HG02852 (cell line): ENCODE measurements around the gene GNA12.
"Not testable (repeated sequence)": the region's sequence is repeated elsewhere in the genome, so short reads cannot be mapped to it uniquely, and the experiment has no call there.

Source experiments
- ATAC-seq: cut with Tn5 transposase; IDR thresholded peaks from one replicate; pipeline ENCODE4 v1.9.1; 2021; ENCODE audit warnings: mild to moderate bottlenecking, moderate library complexity; ENCODE audit not compliant: unreplicated experiment

The GNA12 gene

GRCh38 chr7:2701424-2701823, 142.7 kb downstream of the GNA12 start:
- ATAC-seq: no peak

DNA sequence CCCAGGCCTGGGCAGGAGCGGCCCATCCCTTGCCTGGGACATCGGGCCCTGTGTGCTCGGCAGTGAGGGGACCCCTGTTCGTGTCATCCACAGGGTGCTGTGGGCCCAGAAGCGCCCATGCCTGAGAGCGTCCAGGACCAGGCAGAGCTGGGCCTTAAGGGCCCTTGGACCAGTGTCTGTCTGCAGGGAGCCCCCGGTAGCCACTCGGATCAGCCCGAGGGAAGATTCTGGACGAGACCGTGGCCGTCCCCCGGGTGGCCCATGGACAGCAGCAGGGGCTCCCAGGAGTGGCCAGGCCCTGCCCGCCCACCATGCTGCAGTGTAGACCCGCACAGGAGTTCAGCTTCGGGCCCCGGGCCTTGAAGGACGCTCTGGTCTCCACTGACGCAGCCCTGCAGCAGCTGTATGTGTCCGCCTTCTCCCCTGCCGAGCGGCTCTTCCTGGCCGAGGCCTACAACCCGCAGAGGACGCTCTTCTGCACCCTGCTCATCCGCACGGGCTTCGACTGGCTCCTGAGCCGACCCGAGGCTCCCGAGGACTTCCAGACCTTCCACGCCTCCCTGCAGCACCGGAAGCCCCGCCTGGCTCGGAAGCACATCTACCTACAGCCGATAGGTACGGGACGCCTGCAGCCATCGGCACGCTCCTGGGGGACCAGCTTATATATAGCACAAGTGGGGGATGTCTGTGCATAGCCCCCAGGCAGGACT, 143.8 kb downstream of the GNA12 start:
- no peak for ATAC-seq

GRCh38 chr7:2699289-2699620, 144.9 kb downstream of the GNA12 start:
- ATAC-seq: no peak

DNA sequence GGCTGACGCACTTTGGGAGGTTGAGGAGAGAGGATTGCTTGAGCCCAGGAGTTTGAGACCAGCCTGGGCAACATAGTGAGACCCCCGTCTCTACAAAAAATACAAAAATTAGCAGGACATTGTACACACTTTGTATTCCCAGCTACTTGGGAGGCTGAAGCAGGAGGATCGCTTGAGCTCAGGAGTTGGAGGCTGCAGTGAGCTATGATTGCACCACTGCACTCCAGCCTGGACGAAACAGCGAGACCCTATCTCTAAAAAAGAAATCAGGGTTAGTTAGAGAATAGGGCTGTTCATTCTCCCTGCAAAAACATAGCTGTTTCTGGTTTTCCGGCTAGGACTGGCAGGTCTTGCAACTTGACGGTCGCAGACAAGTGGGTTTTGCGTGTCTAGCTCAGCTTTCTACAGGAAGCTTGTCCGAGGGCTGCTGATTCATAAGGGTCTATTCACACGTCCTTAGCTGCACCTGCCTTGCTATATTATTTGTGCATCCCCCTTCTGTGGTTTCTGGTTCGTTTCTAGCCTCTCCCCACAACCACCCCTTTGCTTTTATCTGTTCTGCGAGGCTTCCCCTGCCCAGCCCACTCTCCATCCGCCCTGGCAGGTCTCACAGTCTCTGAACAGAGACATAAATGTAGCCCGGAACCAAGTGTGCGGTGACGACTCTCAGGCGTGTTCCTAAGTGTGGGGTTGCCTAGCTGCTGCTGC, 145.4 kb downstream of the GNA12 start:
- peak; percentile 96 for ATAC-seq

DNA sequence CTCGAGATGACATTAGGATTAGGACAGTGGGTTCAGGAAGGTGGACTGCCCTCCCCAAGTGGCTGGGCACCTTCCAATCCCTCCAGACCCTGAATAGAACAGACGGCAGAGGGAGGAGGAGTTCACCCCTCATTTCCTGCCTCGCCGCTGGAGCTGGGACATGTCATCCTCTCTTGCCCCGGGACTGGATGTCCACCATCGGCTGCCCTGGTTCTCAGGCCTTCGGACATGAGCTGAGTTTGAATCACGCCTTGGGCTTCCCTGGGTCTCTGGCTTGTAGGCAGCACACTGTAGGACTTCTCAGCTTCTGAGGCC, 150.0 kb downstream of the GNA12 start:
- not testable (repeated sequence) for ATAC-seq

- ATAC-seq: not testable (repeated sequence)
Observed at GRCh38 chr7:2693420-2694121, 150.5 kb downstream of the GNA12 start.

- ATAC-seq: no peak
Observed at GRCh38 chr7:2692543-2692942, 151.6 kb downstream of the GNA12 start.

DNA sequence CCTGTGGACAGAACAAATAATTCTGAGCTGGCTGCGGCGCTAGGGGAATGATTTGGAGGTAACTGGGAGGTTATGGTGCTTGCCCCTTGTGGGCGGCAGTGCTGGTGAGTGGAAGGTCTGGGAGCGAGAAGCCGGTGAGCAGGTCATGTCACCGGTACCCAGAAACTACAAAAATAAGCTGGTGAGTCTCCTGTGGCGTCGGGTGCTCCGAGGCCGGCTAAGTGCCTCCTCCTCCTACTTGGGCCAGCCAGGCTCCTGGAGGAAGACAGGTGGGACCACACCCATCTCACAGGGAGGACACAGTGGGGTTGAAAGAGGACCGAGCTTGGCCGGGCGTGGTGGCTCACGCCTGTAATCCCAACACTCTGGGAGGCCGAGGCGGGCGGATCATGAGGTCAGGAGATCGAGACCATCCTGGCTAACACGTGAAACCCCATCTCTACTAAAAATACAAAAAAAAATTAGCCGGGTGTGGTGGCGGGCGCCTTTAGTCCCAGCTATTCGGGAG, 152.1 kb downstream of the GNA12 start:
- not testable (repeated sequence) for ATAC-seq

GRCh38 chr7:2691011-2691707, 152.9 kb downstream of the GNA12 start:
- ATAC-seq: no peak

DNA sequence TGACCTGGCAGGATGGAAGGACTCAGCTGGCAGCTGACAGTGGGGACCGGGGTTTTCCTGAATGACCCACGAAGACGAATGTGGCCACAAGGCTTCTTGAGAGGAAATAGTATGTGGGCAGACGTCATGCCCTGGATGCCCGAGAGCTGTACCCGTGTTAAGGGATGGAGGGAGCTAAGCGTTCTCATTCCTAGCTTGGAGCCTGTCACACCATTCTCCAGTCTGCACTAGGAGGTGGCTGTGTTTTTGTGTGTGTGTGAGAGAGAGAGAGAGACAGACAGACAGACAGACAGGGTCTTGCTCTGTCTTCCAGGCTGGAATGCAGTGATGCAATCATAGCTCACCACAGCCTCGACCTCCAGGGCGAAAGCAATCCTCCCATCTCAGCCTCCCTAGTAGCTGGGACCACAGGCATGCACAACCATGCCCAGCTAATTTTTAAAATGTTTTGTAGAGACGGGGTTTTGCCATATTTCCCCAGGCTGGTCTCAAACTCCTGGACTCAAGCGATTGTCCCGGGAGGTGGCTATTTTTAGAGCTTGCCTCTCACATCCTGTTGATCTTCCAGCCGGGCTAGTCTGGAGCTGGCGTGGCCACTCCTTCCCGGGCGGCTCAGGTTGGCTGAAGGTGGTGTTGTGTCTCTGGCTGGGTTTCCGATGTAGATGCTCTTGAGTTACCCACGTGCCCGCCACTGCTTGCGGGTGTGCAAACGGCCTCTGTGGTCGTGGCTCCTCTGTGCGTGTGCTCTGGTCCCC, 154.0 kb downstream of the GNA12 start:
- no peak for ATAC-seq

DNA sequence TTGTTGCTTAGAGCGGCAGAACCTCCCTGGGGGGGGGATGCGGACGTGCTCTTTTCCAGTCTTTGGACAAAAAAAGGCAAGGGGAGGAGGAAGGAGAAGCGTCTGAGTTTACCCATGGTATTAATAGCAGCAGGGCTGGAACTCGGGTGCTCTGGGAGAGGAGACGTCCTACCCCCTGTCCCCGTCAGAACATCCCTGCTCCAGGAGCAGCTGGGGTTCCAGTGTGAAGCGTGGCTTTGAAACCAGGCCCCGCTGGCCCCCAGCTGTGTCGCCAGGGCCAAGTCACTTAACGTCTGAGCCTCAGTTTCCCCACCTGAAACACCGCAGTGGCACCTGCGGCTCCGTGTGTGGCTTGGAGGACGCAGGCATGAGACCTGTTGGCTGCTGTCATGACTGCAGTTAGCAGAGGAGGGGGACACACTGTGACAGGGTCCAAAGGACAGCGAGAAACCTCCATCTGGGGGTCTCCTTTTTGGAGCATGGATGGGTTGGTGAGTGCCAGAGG, 154.7 kb downstream of the GNA12 start:
- ATAC-seq: no peak

DNA sequence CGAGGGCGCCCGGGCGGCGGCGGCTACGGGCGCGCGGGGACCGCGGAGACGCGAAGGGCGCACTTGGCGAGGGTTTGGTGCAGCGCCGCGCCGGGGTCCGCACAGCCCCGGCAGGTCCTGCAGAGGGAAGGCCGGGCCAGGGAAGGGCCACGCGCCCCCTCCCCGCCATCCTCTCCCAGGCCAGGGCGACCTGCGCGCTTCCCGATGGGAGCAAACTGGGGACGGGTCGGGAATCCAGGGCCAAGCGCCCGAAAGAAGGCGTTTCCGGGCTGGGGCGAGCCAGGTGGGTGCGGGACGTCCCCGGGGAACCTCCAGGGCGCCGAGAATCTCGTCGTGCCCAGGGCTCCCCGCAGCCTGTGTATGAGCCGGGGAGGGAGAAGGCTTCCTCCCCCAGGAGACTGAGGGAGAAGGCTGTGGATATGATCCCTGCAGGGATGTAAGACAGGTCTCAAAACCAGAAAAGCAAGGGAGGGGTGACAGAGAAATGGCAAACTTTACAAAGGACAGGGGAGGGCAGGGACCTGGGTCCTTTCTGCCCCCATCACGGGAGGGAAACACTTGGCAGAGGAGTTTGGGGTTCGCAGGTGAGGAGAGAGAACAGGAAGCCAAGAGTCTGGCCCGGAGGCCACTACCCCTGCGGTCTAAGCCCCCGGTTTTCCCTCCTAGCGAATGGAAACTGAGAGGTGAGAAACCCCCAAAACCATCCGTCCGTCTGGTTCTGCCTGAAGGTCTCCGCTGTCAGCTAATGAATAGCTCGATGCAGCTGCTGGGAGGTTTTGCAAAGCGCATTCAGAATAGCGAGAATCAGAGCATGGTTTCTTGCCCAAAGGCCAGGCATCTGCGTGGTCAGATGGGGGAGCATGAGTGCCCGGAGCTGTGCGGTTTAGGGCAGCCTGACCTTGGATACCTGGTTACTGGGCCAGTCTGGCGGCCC, 155.4 kb downstream of the GNA12 start:
- peak; percentile 83 for ATAC-seq

- ATAC-seq: no peak
Observed at GRCh38 chr7:2687881-2688318, 156.2 kb downstream of the GNA12 start, which contains the start of gene AMZ1. TSS of gene AMZ1 (plus strand) at chr7:2688202. CDS start at chr7:2700452, 12,250 bp downstream.

DNA sequence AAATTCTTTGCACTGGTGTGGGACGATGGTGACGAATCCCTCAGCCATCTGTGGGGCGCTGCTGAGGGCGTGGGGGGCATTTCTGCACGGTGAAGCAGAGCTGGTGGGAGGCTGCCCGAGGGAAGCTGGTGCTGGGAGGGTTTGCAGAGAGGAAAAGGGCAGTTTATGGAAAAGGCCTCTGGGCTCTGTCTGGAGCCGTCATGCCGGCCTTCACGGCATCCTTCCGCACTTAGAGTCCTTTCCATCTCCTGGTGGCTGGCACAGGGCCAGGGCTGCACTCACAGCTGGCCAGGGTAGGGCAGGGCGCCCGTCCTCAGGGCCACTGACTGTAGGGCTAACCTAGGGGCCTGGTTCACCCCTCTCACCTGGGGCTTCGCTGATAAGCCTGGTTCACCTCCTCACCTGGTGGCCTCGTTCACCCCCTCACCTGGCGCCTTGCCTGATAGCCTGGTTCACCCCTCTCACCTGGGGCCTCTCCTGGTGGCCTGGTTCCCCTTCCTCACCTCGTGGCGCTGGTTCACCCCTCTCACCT, 156.7 kb downstream of the GNA12 start:
- ATAC-seq: no peak

DNA sequence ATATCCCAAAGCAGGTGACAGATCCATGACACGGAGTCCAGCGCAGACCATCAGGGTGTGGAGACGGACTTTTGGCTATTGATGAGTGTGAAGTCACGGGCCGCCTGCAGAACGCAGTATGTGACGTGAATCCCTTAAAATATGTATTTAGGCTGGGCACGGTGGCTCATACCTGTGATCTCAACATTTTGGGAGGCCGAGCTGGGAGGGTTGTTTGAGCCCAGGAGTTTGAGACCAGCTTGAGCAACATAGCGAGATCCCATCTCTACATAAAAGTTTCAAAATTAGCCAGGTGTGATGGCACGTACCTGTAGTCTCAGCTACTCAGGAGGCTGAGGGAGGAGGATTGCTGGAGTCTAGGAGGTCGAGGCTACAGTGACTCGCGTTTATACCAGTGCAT, 158.0 kb downstream of the GNA12 start:
- ATAC-seq: no peak

DNA sequence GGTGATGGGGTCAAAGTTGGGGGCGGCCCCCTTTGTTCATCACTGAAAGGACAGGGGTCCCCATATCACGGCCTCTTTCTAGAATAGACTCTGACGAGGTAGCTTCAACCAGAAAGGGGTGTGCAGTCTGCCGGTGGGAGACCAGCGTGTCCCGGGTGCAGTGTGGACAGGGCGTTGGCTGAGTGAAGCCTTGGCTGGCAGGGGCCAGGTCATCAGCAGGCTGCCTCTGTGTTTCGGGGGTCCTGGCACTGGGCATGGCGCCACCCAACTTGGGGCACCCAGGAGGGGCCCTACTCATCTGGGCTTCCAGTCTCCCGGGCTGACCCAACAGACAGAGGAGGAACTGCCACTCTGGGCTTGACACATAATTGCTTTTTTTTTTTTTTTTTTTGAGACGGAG, 159.6 kb downstream of the GNA12 start:
- ATAC-seq: no peak

- no peak for ATAC-seq
Observed at GRCh38 chr7:2681929-2682799, 161.9 kb downstream of the GNA12 start.
